HFF-Myc (cell line): ENCODE measurements around the gene CFAP157.

ENCODE experiments used
- DNase-seq: peaks from one replicate; pipeline ENCODE4 v3.0.0-alpha.2; 2011; ENCODE audit warnings: low read depth; ENCODE audit errors: extremely low read depth
- H3K4me3 ChIP-seq: replicated peaks from 2 replicates; pipeline ENCODE4 v1.5.1; 2011; ENCODE audit warnings: low read depth, mild to moderate bottlenecking, control low read depth, low read length
- CTCF ChIP-seq: IDR thresholded peaks from 2 replicates; pipeline ENCODE4 v1.5.1; 2012; ENCODE audit warnings: mild to moderate bottlenecking, low read depth, low read length, control low read depth; ENCODE audit errors: missing control alignments

CFAP157 gene

GRCh38 chr9:127728808-127729207 is 22.0 kb downstream of the CFAP157 start:
- TF ChIP-seq CTCF = no peak

GRCh38 chr9:127729522-127730256 is 22.9 kb downstream of the CFAP157 start:
- H3K4me3 ChIP-seq = no peak overlapping the region
- no peak for TF ChIP-seq CTCF
- no peak for DNase-seq

More at GRCh38 chr9:127728808-127729207, 22.0 kb downstream of the CFAP157 start:
- no peak overlapping the region for H3K4me3 ChIP-seq
- no peak for DNase-seq

GRCh38 chr9:127730262-127730661 is 23.5 kb downstream of the CFAP157 start:
- no peak for TF ChIP-seq CTCF

GRCh38 chr9:127730799-127731410 is 24.1 kb downstream of the CFAP157 start:
- no peak overlapping the region for H3K4me3 ChIP-seq
- DNase-seq = no peak
- TF ChIP-seq CTCF = no peak

More at GRCh38 chr9:127730262-127730661, 23.5 kb downstream of the CFAP157 start:
- no peak overlapping the region for H3K4me3 ChIP-seq
- no peak for DNase-seq

- no peak for TF ChIP-seq CTCF
- no peak overlapping the region for H3K4me3 ChIP-seq
These were observed 25.1 kb downstream of the CFAP157 start for GRCh38 chr9:127731938-127732337.

GRCh38 chr9:127732444-127732843 is 25.7 kb downstream of the CFAP157 start:
- DNase-seq = no peak
- no peak for TF ChIP-seq CTCF
- H3K4me3 ChIP-seq = no peak overlapping the region

More at GRCh38 chr9:127731938-127732337, 25.1 kb downstream of the CFAP157 start:
- no peak for DNase-seq
